Skeletal muscle tissue (tissue), 4 donors: ENCODE measurements around the gene TLK2. TPM values are rescaled to one million over a fixed set of nuclear protein-coding genes. Genes with fewer than 3 reads are reported as not detected.

Experiments
- H3K27ac ChIP-seq: one replicate; pipeline ENCODE4 v1.7.0; 2013; ENCODE audit warnings: mild to moderate bottlenecking, low read depth, low read length, inconsistent platforms
- H3K27me3 ChIP-seq, 3 donors: one replicate each; pipeline ENCODE4 v1.7.0; 2013; ENCODE audit warnings: low read length in 3 of 3; ENCODE audit not compliant: control insufficient read depth in 3 of 3, insufficient read depth in 3 of 3
- H3K36me3 ChIP-seq, 3 donors: one replicate each; pipeline ENCODE4 v1.7.0; 2013; ENCODE audit warnings: low read length in 3 of 3; ENCODE audit not compliant: control insufficient read depth in 3 of 3, insufficient read depth in 3 of 3
- H3K4me1 ChIP-seq, 3 donors: one replicate each; pipeline ENCODE4 v1.7.0; 2013; ENCODE audit warnings: low read length in 3 of 3, mild to moderate bottlenecking in 3 of 3; ENCODE audit not compliant: control insufficient read depth in 3 of 3, insufficient read depth in 3 of 3
- H3K4me3 ChIP-seq, 3 donors: one replicate each; pipeline ENCODE4 v1.7.0; 2013; ENCODE audit warnings: low read length in 3 of 3
- H3K9ac ChIP-seq, 3 donors: one replicate each; pipeline ENCODE4 v1.7.0; 2013; ENCODE audit warnings: low read length in 3 of 3, mild to moderate bottlenecking in 3 of 3, moderate library complexity in 2 of 3, low read depth in 1 of 3
- H3K9me3 ChIP-seq, 3 donors: one replicate each; pipeline ENCODE4 v1.7.0; 2013; ENCODE audit warnings: low read length in 3 of 3; ENCODE audit not compliant: control insufficient read depth in 3 of 3
- total RNA-seq: library from RNA; depleted of rRNA; stranded (reverse); fragments of >200 nt; gene quantifications from one replicate; pipeline ENCODE4 v1.2.3, GENCODE V29; 2014
- donor health status: Osteomylitis.

Gene TLK2
- total RNA-seq, 1 donor from 2014 or later, result 47.0 TPM

DNA sequence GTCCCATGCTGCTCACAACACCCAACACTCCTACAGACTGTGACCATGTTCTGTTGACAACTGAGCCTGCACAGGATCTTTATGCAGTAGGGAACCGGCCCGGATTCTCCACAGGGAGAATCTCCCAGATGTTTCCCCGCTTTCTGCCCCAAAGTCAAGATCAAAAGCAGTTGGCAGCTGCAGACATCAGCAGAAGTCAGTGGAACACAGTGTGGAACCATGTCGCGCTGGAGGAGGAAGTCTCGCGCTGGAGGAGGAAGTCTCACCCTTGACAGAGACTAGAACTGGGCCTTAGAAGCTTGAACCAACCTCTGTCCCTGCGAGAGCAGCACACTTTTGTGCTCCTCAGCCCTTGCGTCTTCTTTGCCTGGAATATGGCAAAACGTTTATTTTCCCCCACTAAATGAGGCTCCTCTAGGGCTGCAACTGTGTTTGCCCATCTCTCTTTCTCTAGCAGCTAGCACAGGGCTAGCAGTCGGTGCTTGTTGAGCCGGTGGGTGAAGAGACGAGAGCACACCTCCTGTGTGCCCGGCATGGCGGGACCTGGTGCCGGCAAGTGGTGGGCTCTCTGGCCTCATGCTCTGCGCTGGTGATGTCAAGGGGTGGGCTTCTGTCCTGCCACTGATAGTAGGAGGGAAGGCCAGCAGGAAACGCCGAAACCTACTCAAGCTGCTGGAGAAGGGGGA, 146.7 kb downstream of the TLK2 start:
- Histone ChIP-seq H3K9ac (no peak overlapping the region), H3K4me1 (peaks cover 13 to 24% (median 22%) of the 10 kb centered on the region in 3 donors), H3K27ac (peak overlapping the region; percentile 30), H3K36me3 (no peaks in the 10 kb centered on the region), H3K9me3 (no peaks in the 10 kb centered on the region), H3K4me3 (no peak overlapping the region), H3K27me3 (peaks cover 20 to 40% (median 27%) of the 10 kb centered on the region in 3 donors)

DNA sequence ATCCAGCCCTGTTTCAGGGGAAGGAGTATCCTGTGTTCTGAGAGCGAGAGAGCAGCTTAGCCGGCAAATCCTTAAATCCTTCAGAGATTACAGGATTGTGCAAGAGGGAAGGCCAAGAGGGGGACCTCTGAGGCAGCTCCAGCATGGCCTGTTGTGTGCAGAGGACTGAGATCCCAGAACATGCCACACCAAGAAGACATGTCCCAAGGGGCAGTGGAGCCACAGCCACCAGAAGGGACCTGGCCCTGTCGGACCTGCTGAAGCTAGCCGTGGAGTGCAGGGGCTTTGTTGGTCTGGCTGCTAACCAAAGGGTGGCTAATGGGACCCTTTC, 147.2 kb downstream of the TLK2 start:
- Histone ChIP-seq H3K9ac (no peak overlapping the region), H3K36me3 (no peaks in the 10 kb centered on the region), H3K27ac (peak overlapping the region; percentile 30), H3K4me1 (peaks cover 13 to 24% (median 22%) of the 10 kb centered on the region in 3 donors), H3K4me3 (no peak overlapping the region), H3K9me3 (no peaks in the 10 kb centered on the region), H3K27me3 (peaks cover 20 to 43% (median 29%) of the 10 kb centered on the region in 3 donors)

DNA sequence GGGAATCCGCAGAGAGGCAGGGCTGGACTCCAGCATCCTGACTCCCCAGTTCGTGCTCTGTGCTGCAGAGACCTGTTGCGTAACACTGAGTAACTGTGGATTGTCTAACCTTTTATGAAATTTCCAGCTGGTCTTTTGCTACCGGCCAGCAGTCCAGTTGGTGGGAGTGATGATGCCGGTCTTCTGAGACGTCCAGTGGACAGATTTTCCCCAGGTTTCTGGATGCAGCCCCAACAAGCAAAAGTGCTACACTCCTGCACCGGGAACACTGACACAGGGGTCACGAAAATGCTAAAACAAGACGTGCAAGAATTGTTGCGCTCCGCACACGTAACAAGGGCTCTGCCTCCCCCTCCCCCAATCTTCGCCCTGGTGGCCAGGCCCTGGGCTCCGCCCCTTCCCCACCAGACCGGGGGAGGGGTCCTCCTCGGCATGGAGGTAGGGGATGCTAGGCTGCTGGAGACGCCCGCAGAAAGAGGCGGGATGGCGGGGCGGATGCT, 148.1 kb downstream of the TLK2 start:
- Histone ChIP-seq H3K36me3 (no peaks in the 10 kb centered on the region), H3K4me1 (peaks cover 13 to 24% (median 22%) of the 10 kb centered on the region in 3 donors), H3K4me3 (peak overlapping the region; percentile 56 to 68 (median 60)), H3K27ac (peak overlapping the region; percentile 77), H3K9me3 (no peaks in the 10 kb centered on the region), H3K9ac (peak overlapping the region in 2 of 3 donors; percentile 60 to 65), H3K27me3 (peaks cover 20 to 43% (median 31%) of the 10 kb centered on the region in 3 donors)

DNA sequence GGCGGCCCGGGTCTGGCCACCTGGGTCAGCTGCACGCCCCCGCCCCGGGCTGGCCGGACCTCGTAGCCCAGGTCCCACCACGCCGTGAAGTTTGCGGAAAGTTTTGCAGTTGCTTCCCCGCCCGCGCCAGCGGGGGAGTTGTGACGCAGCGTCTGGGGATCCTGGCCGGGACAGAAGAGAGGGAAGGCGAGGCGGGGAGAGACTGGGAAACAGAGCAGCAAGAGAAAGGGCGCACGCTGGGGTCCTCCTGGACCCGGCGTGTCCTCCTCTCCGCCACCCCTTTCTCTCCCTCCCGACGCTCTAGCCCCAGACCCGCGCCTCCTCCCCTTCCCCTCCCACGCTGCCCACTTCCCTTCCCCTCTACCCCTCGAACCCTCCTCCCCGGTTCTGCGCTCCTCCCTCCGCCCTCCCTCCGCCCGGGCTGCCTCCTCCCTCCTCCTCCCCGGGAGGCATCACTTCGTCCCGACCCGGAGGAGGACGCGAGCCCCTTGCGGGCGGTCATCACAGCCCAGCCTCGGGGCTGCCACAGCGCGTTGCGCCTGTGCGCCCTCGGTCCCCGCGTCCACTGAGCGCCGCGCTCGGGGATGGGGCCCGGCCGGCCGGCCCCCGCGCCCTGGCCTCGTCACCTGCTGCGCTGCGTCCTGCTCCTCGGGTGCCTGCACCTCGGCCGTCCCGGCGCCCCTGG, 148.7 kb downstream of the TLK2 start, which contains the start of gene MRC2:
MRC2 (plus strand) TSS at position 452 of the 685 bp plus-strand sequence; CDS start at position 585, 133 bp downstream.
- Histone ChIP-seq H3K27me3 (peaks cover 20 to 43% (median 31%) of the 10 kb centered on the region in 3 donors), H3K4me1 (peaks cover 13 to 24% (median 22%) of the 10 kb centered on the region in 3 donors), H3K4me3 (peak within 1 kb of the TSS; percentile 56 to 68 (median 68)), H3K9ac (peak within 1 kb of the TSS; percentile 32 to 65 (median 60)), H3K27ac (peak within 1 kb of the TSS; percentile 77), H3K9me3 (no peaks in the 10 kb centered on the region), H3K36me3 (no peaks in the 10 kb centered on the region)

DNA sequence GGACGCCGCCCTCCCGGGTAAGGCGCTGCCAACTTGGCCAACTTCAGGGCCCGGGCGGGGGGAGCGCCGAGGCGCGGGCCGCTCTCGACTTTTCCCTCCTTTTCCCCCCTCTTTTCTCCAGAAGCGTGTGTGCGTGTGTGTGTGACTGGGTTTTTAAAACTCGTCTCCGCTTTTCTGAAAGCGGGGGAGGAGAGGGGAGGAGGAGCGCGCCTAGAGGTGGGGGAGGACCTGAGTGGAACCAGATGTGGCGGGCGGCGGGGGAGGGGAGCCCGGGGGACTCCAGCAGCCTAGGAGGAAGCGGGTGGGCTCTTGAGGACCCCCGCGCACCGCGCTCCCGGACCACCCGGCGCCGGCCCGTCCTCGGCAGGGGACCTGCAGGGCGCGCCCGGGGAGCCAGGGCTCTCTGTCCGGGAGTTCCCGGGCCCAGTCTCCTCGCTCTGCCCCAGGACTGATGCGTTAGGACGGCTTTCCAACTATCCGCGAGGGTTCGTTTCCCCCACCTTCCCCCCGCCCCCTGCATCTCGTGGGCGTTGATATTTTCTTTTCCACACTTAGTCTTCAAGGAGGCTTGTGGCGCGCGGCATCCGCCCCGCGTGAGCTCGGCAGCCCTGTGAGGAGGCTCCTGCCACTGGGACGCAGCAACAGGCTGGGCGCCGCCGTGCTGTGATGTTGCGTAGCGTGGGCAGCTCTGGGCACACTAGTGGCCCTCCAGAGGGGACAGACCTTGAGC, 149.4 kb downstream of the TLK2 start:
- peaks cover 22 to 47% (median 29%) of the 10 kb centered on the region in 3 donors for H3K27me3 ChIP-seq
- H3K9ac ChIP-seq, result peak overlapping the region; percentile 32 to 65 (median 60)
- H3K36me3 ChIP-seq, result no peaks in the 10 kb centered on the region
- H3K27ac ChIP-seq, result peak overlapping the region; percentile 77
- H3K9me3 ChIP-seq, result no peaks in the 10 kb centered on the region
- H3K4me3 ChIP-seq, result peak overlapping the region; percentile 56 to 68 (median 68)
- peaks cover 16 to 24% (median 22%) of the 10 kb centered on the region in 3 donors for H3K4me1 ChIP-seq

DNA sequence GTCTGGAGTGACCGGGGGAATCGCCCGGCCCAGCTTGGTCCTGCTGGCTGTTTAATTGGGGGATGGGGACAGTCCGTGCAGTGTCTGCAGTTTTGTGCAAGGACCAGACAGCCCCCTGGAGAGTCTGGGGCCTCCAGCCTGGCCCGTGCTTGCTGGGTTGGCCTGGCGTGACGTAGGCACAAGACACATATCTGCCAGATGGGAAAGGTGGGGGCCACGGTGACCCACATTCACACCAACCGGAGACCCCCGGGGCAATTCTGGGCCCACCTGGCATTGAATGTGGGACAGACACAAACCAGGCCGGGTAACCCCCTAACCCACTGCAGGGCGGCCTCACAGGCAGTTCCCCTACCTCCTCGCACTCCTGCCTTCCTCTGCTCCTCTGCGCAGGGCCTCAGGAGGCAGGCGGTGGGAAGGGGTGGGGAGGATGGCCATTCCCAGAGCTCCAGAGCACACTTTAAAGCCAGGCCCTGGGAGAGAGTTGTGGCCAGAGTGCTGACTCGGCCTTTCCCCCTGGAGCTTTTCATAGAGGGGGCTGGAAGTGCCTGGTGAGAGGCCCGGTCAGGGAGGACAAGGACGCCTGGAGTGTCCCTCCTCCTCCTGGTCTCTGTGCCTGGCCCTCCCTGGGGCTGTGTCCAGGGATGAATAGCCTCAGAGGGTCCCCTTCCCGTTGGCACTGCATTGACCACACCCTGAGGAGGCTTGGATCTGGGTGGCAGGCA, 150.4 kb downstream of the TLK2 start:
- Histone ChIP-seq H3K36me3 (no peaks in the 10 kb centered on the region), H3K27ac (peak overlapping the region; percentile 77), H3K9me3 (no peaks in the 10 kb centered on the region), H3K4me1 (peaks cover 16 to 24% (median 22%) of the 10 kb centered on the region in 3 donors), H3K4me3 (peak overlapping the region in 2 of 3 donors; percentile 45 to 68), H3K27me3 (peaks cover 22 to 47% (median 27%) of the 10 kb centered on the region in 3 donors), H3K9ac (peak overlapping the region in 2 of 3 donors; percentile 33 to 60)

DNA sequence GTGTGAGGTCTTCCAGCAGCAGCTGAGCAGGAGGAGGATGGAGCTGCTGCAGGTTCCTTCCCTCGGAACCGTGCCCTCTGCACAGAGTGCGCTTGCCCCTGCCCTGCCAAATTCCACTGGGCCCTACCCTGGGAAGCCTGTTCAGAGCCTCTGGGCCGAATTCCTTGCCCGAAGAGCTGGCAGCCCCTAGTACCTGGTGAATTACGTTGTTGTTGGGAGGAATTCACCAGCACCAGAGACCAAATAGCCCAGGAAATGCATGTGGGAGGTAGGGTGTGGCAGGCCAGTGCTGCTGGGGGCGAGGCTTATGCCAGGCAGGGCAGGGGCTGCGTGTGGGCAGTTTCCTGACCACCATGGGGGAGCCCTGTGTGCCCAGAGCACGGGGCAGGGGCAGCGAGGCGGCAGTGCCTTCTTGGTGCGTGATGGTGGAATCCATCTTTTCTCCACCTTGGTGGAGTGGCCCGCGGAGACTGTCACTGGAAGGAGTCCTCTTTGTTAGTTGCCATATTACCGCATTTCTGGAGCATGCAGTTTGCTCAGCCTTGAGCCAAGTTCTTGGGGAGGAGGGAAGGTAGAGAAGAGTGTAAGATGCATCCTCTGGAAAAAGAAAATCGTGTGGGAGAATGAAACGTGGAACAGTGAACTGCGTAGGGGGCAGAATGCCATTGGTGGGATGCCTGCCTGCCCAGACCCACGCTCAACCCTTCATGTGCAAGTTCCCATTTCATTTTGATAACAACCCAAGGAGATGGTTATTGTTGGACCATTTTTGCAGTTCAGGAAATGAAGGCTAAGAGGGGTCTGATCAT, 151.1 kb downstream of the TLK2 start:
- no peaks in the 10 kb centered on the region for H3K9me3 ChIP-seq
- no peaks in the 10 kb centered on the region for H3K36me3 ChIP-seq
- H3K4me1 ChIP-seq, result peaks cover 16 to 24% (median 22%) of the 10 kb centered on the region in 3 donors
- H3K27ac ChIP-seq, result peak overlapping the region; percentile 77
- H3K27me3 ChIP-seq, result peaks cover 22 to 47% (median 27%) of the 10 kb centered on the region in 3 donors
- peak overlapping the region in 2 of 3 donors; percentile 45 to 68 for H3K4me3 ChIP-seq
- peak overlapping the region in 1 of 3 donors; percentile 40 for H3K9ac ChIP-seq

DNA sequence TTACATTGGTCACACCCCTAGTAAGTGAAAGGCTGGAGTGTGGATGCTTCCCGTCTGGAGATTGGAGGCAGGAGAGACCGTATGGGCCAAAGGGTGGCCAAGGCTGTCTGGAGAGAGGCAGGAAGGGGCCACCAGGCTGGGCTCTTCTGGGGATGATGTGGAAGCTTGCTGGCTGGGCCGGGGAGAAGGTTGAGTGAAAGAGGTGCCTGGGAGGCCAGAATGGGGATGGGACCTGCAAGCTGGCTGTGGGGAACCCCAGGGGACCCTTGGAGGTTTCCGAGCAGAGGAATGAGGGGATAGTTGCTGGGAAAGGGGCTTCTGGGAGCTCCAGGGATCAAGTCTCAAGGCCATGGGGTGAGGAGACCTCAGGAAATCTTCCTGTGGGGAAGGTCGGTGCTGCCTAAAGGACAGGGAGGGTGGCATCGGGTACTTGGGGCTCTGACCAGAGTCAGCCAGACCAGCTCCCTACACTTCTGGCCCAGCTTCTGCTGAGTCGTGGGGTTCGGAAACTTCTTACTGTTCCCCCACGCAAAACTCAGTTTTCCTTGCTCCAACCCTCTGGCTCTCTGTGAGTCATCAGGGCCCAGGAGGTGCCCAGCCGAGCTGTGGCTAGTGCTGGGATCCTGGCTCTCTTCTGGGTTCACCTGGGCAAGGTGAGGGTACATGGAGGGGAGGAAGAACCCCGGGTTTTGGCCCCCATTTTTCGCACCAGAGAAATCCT, 151.9 kb downstream of the TLK2 start:
- H3K9me3 ChIP-seq, result no peaks in the 10 kb centered on the region
- no peak overlapping the region for H3K9ac ChIP-seq
- peak overlapping the region in 1 of 3 donors; percentile 9 for H3K4me3 ChIP-seq
- no peaks in the 10 kb centered on the region for H3K36me3 ChIP-seq
- H3K27ac ChIP-seq, result no peak overlapping the region
- H3K4me1 ChIP-seq, result peaks cover 16 to 20% (median 19%) of the 10 kb centered on the region in 3 donors
- peaks cover 22 to 40% (median 24%) of the 10 kb centered on the region in 3 donors for H3K27me3 ChIP-seq
